Natural killer cell (primary cell): ENCODE measurements around the gene PIP4K2B. TPM values are rescaled to one million over a fixed set of nuclear protein-coding genes. Genes with fewer than 3 reads are reported as not detected.

ENCODE experiments used
- ATAC-seq, 3 donors: fragments of 150-1000 bp in 2 of 3; fragments of 200-7000 bp in 1 of 3; cut with Tn5 transposase; 1 replicate in 1 of 3; 2 replicates in 2 of 3; pipeline ENCODE4 v1.10.0; 2021; ENCODE audit warnings: mild to moderate bottlenecking in 2 of 3, moderate library complexity in 2 of 3
- DNase-seq, 2 donors: peaks; one replicate each; pipeline versions ENCODE4 v3.0.0 to v3.0.0-alpha.2; 2013 to 2021; ENCODE audit warnings: mixed read lengths in 1 of 2
- H3K27ac ChIP-seq: one replicate; pipeline ENCODE4 v1.5.1; 2013; ENCODE audit warnings: mild to moderate bottlenecking, low read length
- H3K27me3 ChIP-seq: one replicate; pipeline ENCODE4 v1.6.1; 2013; ENCODE audit warnings: low read length; ENCODE audit not compliant: control insufficient read depth, insufficient read depth
- H3K36me3 ChIP-seq: one replicate; pipeline ENCODE4 v1.6.1; 2013; ENCODE audit warnings: low read length; ENCODE audit not compliant: control insufficient read depth, insufficient read depth
- H3K4me1 ChIP-seq: one replicate; pipeline ENCODE4 v1.6.1; 2013; ENCODE audit warnings: low read length; ENCODE audit not compliant: control insufficient read depth, insufficient read depth
- H3K4me3 ChIP-seq: one replicate; pipeline ENCODE4 v1.5.1; 2013; ENCODE audit warnings: low read length
- H3K9me3 ChIP-seq: one replicate; pipeline ENCODE4 v1.6.1; 2013; ENCODE audit warnings: low read length; ENCODE audit not compliant: control insufficient read depth, insufficient read depth
- H3K27ac Mint-ChIP-seq, 2 donors: one replicate each; pipeline ENCODE4 v1.8.0; 2022; ENCODE audit warnings: mild to moderate bottlenecking in 2 of 2, mixed read lengths in 2 of 2, moderate library complexity in 1 of 2
- H3K27me3 Mint-ChIP-seq, 2 donors: one replicate each; pipeline ENCODE4 v1.8.0; 2022; ENCODE audit warnings: low read depth in 2 of 2, mixed read lengths in 2 of 2
- H3K36me3 Mint-ChIP-seq: one replicate; pipeline ENCODE4 v1.8.0; 2022; ENCODE audit warnings: mixed read lengths
- H3K4me1 Mint-ChIP-seq, 2 donors: one replicate each; pipeline ENCODE4 v1.8.0; 2022; ENCODE audit warnings: mixed read lengths in 2 of 2
- H3K4me3 Mint-ChIP-seq: one replicate; pipeline ENCODE4 v1.8.0; 2022; ENCODE audit warnings: mild to moderate bottlenecking, moderate library complexity, mixed read lengths
- H3K9me3 Mint-ChIP-seq, 2 donors: one replicate each; pipeline ENCODE4 v1.8.0; 2022; ENCODE audit warnings: mixed read lengths in 2 of 2
- CTCF ChIP-seq: fragments of 200-600 bp; IDR thresholded peaks from one replicate; pipeline ENCODE4 v1.8.0; 2022; ENCODE audit warnings: antibody characterized with exemption
- WGBS: methylation state at CpG from one replicate; pipeline ENCODE4 v1.1.7; 2013; ENCODE audit warnings: missing lambda C conversion rate; ENCODE audit not compliant: insufficient coverage; 5-methylcytosine and 5-hydroxymethylcytosine counted together
- intact Hi-C: fragments of 100-400 bp; cut with micrococcal nuclease; formaldehyde crosslinking; loops from one replicate; pipeline ENCODE4 v1.14.2; 2022
- total RNA-seq, 4 donors: library from RNA; stranded (reverse); fragments of 120-200 nt in 1 of 4; gene quantifications; one replicate each; pipeline versions ENCODE4 v1.2.3 to v1.2.4, GENCODE V29; 2013 to 2022

Gene PIP4K2B
- total RNA-seq, 3 donors from 2014 or later (not counting 1 experiment from before 2014, with no cell fraction given): 26.8 to 36.8 (median 36.3) TPM

- no peak for TF ChIP-seq CTCF
- Histone ChIP-seq H3K27me3 (peaks cover 4% of the 10 kb centered on the region), H3K27ac (no peak overlapping the region), H3K4me1 (peaks cover 12% of the 10 kb centered on the region), H3K36me3 (no peaks in the 10 kb centered on the region), H3K9me3 (no peaks in the 10 kb centered on the region), H3K4me3 (no peak overlapping the region)
- no peak overlapping the region for H3K27ac Mint-ChIP-seq
- H3K36me3 Mint-ChIP-seq: no peaks in the 10 kb centered on the region
- H3K4me3 Mint-ChIP-seq: no peak overlapping the region
- peaks cover 12 to 15% of the 10 kb centered on the region in 2 donors for H3K4me1 Mint-ChIP-seq
- ATAC-seq (no peak), DNase-seq (no peak)
- peaks cover 5 to 8% of the 10 kb centered on the region in 2 donors for H3K27me3 Mint-ChIP-seq
- intact Hi-C loops: no loop called here
- no peaks in the 10 kb centered on the region for H3K9me3 Mint-ChIP-seq
- 91% methylated on average over 13 of the region's 14 CpGs for WGBS
These were observed 60.1 kb downstream of the PIP4K2B start for GRCh38 chr17:38739305-38739704.

- WGBS: 96% methylated on average over 16 of the region's 16 CpGs
- peaks cover under 1% of the 10 kb centered on the region for H3K36me3 ChIP-seq
- peaks cover 16% of the 10 kb centered on the region for H3K4me1 ChIP-seq
- DNase-seq (no peak), ATAC-seq (no peak)
- Mint-ChIP-seq H3K4me3 (no peak overlapping the region), H3K4me1 (peaks cover 19 to 21% of the 10 kb centered on the region in 2 donors), H3K9me3 (no peaks in the 10 kb centered on the region), H3K36me3 (no peaks in the 10 kb centered on the region), H3K27me3 (peaks cover 0 to 5% of the 10 kb centered on the region in 2 donors), H3K27ac (no peak overlapping the region)
- no peaks in the 10 kb centered on the region for H3K9me3 ChIP-seq
- H3K4me3 ChIP-seq: no peak overlapping the region
- intact Hi-C loops: no loop called here
- peaks cover 4% of the 10 kb centered on the region for H3K27me3 ChIP-seq
- no peak overlapping the region for H3K27ac ChIP-seq
- no peak for TF ChIP-seq CTCF
These were observed 60.7 kb downstream of the PIP4K2B start for GRCh38 chr17:38738686-38739085.

- H3K9me3 ChIP-seq: no peaks in the 10 kb centered on the region
- no peak overlapping the region for H3K27ac ChIP-seq
- no peak overlapping the region for H3K27ac Mint-ChIP-seq
- peaks cover 2% of the 10 kb centered on the region for H3K36me3 ChIP-seq
- no peaks in the 10 kb centered on the region for H3K36me3 Mint-ChIP-seq
- H3K9me3 Mint-ChIP-seq: no peaks in the 10 kb centered on the region
- ATAC-seq (no peak), DNase-seq (no peak)
- intact Hi-C loops: no loop called here
- no peaks in the 10 kb centered on the region for H3K27me3 ChIP-seq
- peaks cover 16% of the 10 kb centered on the region for H3K4me1 ChIP-seq
- no peak for TF ChIP-seq CTCF
- H3K27me3 Mint-ChIP-seq: peaks cover 0 to 5% of the 10 kb centered on the region in 2 donors
- 84% methylated on average over 14 of the region's 14 CpGs for WGBS
- no peak overlapping the region for H3K4me3 ChIP-seq
- peaks cover 24 to 26% of the 10 kb centered on the region in 2 donors for H3K4me1 Mint-ChIP-seq
- no peak overlapping the region for H3K4me3 Mint-ChIP-seq
These were observed 61.2 kb downstream of the PIP4K2B start for GRCh38 chr17:38738007-38738662.
